NCI-H82 treated with DMSO at 0.1 percent for 48 hours (cell line): Measurements from ENCODE around the gene FAM90A1.
"Not testable (repeated sequence)": the region's sequence is repeated elsewhere in the genome, so short reads cannot be mapped to it uniquely, and the experiment has no call there.

Source experiments
- DNase-seq: peaks from one replicate; lab custom pipeline; 2025; ENCODE audit not compliant: unreplicated experiment; lab: John Stamatoyannopoulos, UW

FAM90A1 gene

DNA sequence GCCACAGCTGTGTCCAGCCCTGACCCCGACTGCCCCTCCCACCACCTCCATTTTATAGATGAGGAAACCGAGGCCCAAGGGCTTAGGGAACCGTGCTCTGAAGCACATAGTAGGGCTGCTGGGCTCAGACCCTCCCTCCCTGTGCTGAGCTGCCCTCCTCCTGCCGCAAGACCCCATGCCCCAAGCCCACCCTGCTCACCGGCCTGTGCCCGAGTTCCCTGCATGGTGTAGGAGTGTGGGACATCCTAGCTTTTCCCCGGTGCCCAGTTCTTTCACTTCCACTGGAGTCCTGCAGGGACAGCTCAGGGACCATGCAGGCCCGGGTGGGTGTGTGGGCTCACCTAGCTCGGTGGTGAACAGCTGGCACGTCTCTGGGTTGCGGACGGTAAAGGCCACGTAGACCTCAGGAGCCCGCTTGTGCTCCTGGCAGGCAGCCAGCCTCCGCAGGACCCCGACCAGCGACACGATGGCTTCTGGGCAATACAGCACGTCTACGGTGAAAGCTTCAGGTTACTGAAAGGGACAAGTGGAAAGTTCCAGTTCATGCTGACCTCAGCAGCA lies 6.6 kb upstream of the FAM90A1 start:
- DNase-seq, result not testable (repeated sequence)

DNA sequence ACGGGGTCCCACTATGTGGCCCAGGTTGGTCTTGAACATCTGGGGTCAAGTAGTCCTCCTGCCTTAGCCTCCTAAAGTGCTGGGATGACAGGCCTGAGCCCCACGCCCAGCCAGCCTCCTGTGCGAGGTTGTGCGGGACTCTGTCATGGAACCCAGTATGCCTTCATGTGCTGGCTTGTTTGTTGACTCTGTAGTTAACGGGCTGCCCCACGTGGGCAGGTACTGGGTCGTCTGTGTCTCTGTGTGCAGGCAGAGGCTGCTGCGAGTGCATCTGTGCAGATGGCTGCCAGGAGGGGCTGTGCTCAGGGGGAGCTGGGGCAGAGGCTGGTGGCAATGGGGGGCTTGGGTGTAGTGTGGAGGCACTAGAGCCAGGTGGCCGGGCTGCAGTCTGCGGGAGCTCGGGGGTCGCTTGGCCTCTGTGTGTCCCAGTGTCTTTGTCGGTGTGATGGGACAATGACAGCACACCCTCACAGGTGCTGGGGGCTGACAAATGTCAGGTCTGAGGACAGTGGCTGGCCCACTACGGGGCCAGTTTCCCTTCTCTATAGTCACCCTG lies 6.0 kb upstream of the FAM90A1 start:
- DNase-seq, result not testable (repeated sequence)

GRCh38 chr12:8231666-8232608 lies 4.5 kb upstream of the FAM90A1 start:
- DNase-seq, result not testable (repeated sequence)

- DNase-seq, result not testable (repeated sequence)
Measured at GRCh38 chr12:8231049-8231448, 3.6 kb upstream of the FAM90A1 start.

DNA sequence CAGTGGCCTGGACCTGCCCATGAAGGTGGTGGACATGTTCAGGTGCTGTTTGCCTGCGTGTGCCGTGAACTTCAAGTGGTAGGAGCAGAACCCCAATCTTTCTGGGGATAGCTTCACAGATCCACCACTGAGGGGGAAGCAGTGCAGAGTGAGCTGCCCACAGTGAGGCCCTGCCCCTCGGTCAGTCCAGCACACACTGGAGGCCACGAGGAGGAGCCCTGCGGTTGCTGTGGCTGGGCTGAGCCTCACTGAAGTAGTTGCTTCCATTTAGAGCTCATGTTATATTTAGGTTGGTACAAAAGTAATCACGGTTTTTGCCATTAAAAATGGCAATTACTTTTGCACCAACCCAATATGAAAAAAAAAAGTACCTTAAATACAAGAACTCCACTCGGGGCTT lies 2.1 kb upstream of the FAM90A1 start:
- not testable (repeated sequence) for DNase-seq

DNA sequence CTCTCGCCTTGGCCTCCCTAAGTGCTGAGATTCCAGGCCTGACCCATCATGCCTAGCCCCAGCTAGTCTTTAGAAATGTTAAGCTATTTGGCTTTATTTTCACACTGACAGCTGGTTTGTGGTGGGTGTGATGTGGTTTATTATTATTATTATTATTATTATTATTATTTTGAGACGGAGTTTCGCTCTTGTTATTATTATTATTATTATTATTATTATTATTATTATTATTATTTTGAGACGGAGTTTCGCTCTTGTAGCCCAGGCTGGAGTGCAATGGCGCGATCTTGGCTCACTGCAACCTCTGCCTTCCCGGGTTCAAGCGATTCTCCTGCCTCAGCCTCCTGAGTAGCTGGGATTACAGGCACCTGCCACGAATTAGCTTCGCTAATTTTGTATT lies 1.2 kb upstream of the FAM90A1 start:
- DNase-seq, result not testable (repeated sequence)

- not testable (repeated sequence) for DNase-seq
Measured at GRCh38 chr12:8227732-8228077, 287 bp upstream of the FAM90A1 start.

- no peak for DNase-seq
Measured at GRCh38 chr12:8226355-8226754, 1.1 kb downstream of the FAM90A1 start.

DNA sequence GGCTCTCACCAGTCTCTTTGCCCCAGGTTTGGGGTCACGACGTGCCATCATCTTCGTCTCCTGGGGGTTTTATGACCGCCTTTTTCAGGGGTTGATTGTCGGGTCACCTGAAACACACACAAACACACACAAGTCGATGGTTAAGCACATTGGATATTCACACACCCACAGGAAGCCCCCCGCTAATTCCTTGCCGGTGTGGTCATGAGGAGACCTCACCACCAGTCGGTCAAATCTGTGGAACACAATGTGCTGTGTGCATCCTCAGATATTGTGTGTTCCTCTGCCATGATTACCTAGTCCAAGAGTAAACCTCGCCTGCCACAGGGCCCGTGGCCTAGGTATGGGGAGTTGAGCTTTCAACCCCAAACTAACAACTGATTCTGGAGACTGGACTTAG lies 2.6 kb downstream of the FAM90A1 start:
- DNase-seq, result not testable (repeated sequence)

- DNase-seq, result not testable (repeated sequence)
Measured at GRCh38 chr12:8223646-8224045, 3.8 kb downstream of the FAM90A1 start.

GRCh38 chr12:8222303-8222702 lies 5.1 kb downstream of the FAM90A1 start:
- DNase-seq, result not testable (repeated sequence)

DNA sequence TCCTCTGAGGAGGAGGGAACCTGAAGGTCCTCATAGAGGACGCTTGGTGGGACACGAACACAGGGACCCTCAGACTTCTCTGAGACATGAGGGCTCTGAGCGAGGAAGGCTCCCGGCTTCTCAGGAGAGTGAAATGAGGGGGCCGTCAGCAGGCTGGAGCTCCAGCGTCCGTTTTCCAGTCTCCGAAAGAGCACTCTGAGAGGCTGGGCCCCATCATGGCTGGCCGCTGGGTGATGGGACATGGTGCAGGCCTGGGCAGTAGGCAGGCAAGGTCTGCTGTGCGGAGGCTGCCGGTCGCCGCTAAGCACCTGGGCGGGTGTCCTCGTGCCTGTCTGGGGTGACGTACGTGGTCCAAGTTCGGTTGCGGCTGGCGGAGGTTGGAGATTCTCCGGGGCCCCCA lies 5.6 kb downstream of the FAM90A1 start:
- not testable (repeated sequence) for DNase-seq

DNA sequence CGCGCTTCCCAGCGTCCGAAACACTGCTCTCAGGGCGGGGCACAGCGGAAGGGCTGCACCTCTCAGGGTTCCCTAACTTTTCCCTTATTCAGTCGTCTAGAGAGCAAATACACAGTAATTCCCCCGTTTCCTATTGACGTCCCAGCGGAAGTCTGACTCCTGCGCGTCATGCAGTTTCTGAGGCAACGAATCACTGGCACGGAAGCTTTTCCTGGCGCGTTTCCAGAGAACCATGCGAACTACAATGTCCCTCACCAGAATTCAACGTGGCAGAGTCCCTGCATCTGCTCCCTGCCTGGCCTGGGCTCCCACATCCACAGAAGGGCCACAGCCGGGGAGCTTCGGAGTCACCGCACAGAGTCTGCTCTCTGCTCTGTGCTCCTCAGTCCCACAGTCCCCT lies 6.0 kb downstream of the FAM90A1 start:
- not testable (repeated sequence) for DNase-seq

- DNase-seq, result not testable (repeated sequence)
Measured at GRCh38 chr12:8218711-8219382, 8.6 kb downstream of the FAM90A1 start.

- not testable (repeated sequence) for DNase-seq
Measured at GRCh38 chr12:8197685-8198308, 29.6 kb downstream of the FAM90A1 start.

DNA sequence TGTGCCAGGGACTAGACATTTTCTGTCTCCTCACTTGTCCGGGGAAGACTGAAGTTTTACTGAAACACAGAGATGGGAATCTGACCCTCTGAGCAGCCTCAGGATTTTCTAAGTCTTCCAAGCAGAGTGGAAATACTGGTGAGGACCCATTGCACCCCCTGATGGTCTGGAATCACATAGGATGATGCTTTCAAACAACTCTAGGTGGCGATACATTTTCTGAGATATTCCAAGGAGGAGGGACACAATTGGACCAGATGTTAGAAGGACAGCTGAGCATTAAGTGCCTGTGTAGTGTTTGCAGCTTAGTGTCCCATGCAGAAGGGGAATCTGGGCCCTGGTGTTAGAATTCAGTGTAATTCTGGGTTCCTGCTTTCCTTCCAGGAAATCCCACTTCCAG lies 39.3 kb downstream of the FAM90A1 start:
- not testable (repeated sequence) for DNase-seq

DNA sequence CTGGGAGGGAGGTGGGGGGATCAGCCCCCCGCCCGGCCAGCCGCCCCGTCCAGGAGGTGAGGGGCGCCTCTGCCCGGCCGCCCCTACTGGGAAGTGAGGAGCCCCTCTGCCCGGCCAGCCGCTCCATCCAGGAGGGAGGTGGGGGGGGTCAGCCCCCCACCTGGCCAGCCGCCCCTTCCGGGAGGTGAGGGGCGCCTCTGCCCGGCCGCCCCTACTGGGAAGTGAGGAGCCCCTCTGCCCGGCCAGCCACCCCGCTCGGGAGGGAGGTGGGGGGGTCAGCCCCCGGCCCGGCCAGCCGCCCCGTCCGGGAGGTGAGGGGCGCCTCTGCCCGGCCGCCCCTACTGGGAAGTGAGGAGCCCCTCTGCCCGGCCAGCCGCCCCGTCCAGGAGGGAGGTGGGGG lies 43.2 kb downstream of the FAM90A1 start:
- not testable (repeated sequence) for DNase-seq

- not testable (repeated sequence) for DNase-seq
Measured at GRCh38 chr12:8183346-8183745, 44.1 kb downstream of the FAM90A1 start.

GRCh38 chr12:8182923-8183322 lies 44.5 kb downstream of the FAM90A1 start:
- not testable (repeated sequence) for DNase-seq

DNA sequence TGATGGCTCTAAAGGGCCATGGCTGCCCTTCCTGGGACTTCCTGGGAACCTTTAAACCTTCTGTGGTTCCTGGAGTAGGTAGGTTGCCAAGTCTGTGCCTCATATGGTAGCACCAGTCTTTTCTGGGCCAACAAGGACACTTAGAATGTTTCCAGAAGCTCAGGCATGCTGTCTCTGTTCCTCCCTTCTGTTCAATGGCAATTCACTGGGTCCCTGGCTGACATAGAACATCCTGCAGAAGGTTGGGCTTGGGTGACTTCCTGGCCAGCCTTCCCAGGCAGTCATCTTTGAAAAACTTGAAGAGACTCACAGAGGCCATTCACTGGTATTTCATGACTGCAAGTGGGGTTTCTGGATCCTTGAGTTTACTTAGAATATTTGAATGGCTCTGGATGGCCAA lies 46.1 kb downstream of the FAM90A1 start:
- not testable (repeated sequence) for DNase-seq

DNA sequence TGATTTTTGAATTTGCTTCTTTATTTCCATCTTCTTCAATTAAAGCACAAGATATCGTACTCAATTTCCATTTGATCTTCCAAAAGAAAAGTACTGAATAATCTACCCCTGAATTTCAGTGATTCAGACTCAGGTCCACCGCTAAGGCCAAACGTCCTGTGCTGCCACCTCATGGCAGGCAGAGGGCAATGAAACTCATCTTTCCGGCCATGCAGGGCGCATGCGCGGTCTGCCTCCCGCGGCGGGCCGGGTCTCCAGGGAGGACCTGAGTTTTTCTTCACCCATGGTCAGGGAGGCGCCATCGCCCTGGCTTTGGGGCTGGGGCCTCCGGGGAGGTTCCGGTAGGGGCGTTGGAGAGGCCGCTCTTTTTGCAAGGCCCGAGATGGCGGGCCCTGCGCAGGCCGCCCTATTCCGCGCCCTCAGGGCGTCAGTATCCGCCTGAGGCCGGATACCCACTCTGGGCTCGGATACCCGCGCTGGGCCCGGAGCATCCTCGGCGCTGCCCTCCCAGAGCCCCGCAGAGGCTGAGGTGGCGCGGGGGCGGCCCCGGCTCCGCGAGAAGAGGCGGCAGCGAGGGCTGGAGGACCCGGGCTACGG lies 47.3 kb downstream of the FAM90A1 start:
- DNase-seq, result peak; percentile 8
